Thyroid gland (tissue), 4 donors: ENCODE measurements around the gene PITPNC1. TPM values are rescaled to one million over a fixed set of nuclear protein-coding genes. Genes with fewer than 3 reads are reported as not detected.
A peak's percentile ranks its signal among the peaks of the same experiment; 100 is the strongest.

Experiments
- DNase-seq, 2 donors: peaks; one replicate each; pipeline ENCODE4 v3.0.0-alpha.2; 2019
- H3K27ac ChIP-seq, 3 donors: fragments of 200-600 bp; sonication (generic); 1 replicate in 2 of 3; 2 replicates in 1 of 3; pipeline ENCODE4 v1.5.1; 2016 to 2019; ENCODE audit warnings: mild to moderate bottlenecking in 1 of 3, moderate library complexity in 1 of 3
- H3K27me3 ChIP-seq: fragments of 200-600 bp; sonication (generic); one replicate; pipeline ENCODE4 v1.5.1; 2019
- H3K36me3 ChIP-seq, 2 donors: fragments of 200-600 bp; sonication (generic); one replicate each; pipeline ENCODE4 v1.5.1; 2016 to 2019
- H3K4me1 ChIP-seq, 2 donors: fragments of 200-600 bp; sonication (generic); one replicate each; pipeline ENCODE4 v1.5.1; 2017 to 2019
- H3K4me3 ChIP-seq, 3 donors: fragments of 200-600 bp; sonication (generic); replicated peaks in 1 of 3; 1 replicate in 2 of 3; 2 replicates in 1 of 3; pipeline ENCODE4 v1.5.1; 2016; ENCODE audit warnings: mild to moderate bottlenecking in 1 of 3
- H3K9me3 ChIP-seq: fragments of 200-600 bp; sonication (generic); one replicate; pipeline ENCODE4 v1.5.1; 2017
- POLR2A ChIP-seq, 2 donors: fragments of 450-650 bp; IDR thresholded peaks; one replicate each; pipeline ENCODE4 v1.6.1; 2017; ENCODE audit warnings: antibody characterized with exemption in 2 of 2, mild to moderate bottlenecking in 2 of 2, moderate library complexity in 1 of 2
- WGBS, 2 donors: methylation state at CpG; one replicate each; pipeline ENCODE4 v1.1.5; 2017; 5-methylcytosine and 5-hydroxymethylcytosine counted together
- intact Hi-C: fragments of 100-400 bp; cut with DNase I; formaldehyde crosslinking; loops from one replicate; pipeline ENCODE4 v1.15.1; 2023
- total RNA-seq, 4 donors: library from RNA; depleted of rRNA; stranded (reverse); fragments of >200 nt; gene quantifications; one replicate each; pipeline ENCODE4 v1.2.3, GENCODE V29; 2016
- TF ChIP-seq, protein P1 (sequence below), 6 experiments: fragments of 200-600 bp in 3 of 6; fragments of 450-650 bp in 3 of 6; sonication (generic) in 3 of 6; IDR thresholded peaks; one replicate each; pipeline ENCODE4 v1.5.1; 2016 to 2019; ENCODE audit warnings: antibody characterized with exemption in 6 of 6, mild to moderate bottlenecking in 2 of 6, inconsistent platforms in 1 of 6, moderate library complexity in 1 of 6

PITPNC1 gene
- total RNA-seq, 4 donors from 2014 or later = 3.6 to 14.2 (median 7.3) TPM

DNA sequence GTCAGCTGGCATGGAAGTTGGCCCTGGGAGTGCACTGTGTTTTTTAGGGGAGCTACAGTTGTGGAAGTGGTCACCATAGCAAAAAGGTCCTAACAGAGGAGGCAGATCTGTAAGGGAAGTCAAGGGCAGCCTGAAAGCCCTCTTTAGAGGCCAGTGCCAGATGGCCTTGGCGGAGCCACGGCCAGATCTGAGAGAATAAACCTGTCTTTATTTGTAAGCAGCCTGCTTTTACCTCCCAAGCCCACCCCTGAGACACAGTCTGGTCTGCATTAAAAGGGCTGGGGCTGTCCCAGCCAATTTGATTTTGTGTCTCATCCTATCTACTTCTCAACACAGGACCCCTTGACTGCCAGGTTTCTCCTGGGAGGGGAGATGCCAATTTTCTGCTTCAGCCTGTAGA is 289.6 kb downstream of the PITPNC1 start:
- intact Hi-C loops = no loop called here
- Histone ChIP-seq H3K4me1 (peaks cover 2 to 8% of the 10 kb centered on the region in 2 donors), H3K36me3 (no peaks in the 10 kb centered on the region), H3K9me3 (no peaks in the 10 kb centered on the region), H3K27ac (no peak overlapping the region), H3K27me3 (no peaks in the 10 kb centered on the region), H3K4me3 (no peak overlapping the region)
- DNase-seq = no peak
- WGBS, 2 donors = 75 to 92% methylated on average over 2 of the region's 2 CpGs
- TF ChIP-seq POLR2A (IDR thresholded peaks at IDR 0.05) = no peak
- TF ChIP-seq, protein P1, sequence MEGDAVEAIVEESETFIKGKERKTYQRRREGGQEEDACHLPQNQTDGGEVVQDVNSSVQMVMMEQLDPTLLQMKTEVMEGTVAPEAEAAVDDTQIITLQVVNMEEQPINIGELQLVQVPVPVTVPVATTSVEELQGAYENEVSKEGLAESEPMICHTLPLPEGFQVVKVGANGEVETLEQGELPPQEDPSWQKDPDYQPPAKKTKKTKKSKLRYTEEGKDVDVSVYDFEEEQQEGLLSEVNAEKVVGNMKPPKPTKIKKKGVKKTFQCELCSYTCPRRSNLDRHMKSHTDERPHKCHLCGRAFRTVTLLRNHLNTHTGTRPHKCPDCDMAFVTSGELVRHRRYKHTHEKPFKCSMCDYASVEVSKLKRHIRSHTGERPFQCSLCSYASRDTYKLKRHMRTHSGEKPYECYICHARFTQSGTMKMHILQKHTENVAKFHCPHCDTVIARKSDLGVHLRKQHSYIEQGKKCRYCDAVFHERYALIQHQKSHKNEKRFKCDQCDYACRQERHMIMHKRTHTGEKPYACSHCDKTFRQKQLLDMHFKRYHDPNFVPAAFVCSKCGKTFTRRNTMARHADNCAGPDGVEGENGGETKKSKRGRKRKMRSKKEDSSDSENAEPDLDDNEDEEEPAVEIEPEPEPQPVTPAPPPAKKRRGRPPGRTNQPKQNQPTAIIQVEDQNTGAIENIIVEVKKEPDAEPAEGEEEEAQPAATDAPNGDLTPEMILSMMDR (IDR thresholded peaks at IDR 0.05) = no peak

DNA sequence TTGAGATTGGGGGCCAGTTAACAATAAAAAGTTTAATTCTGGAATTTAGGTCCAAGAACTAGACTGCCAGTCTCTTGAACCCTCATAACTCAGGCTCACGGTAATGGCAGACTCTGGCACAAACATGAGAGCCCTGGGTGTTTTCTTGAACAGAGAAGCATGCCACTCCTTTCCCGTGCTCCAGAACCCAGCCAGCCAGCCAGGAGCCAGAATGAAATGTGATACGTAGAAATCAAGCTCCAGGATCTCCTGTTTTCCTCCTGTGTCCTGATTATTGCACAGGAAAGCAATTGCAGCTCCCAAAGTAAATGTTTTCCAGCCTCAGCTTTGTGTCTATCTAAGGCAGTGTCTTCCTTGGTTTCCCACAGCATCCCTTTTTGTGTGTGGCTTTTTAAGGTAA is 294.4 kb downstream of the PITPNC1 start:
- peak overlapping the region in 1 of 3 donors; percentile 28 for H3K27ac ChIP-seq
- H3K4me1 ChIP-seq = peaks cover 4 to 13% of the 10 kb centered on the region in 2 donors
- WGBS, 2 donors = 18 to 27% methylated on average over 3 of the region's 3 CpGs
- no peak overlapping the region for H3K4me3 ChIP-seq
- DNase-seq = peak in 1 of 2 donors; percentile 14
- H3K27me3 ChIP-seq = no peaks in the 10 kb centered on the region
- TF ChIP-seq, protein P1 (IDR thresholded peaks at IDR 0.05) = no peak
- TF ChIP-seq POLR2A (IDR thresholded peaks at IDR 0.05) = no peak
- no peaks in the 10 kb centered on the region for H3K36me3 ChIP-seq
- no peaks in the 10 kb centered on the region for H3K9me3 ChIP-seq
- intact Hi-C loops = no loop called here

- intact Hi-C loops = no loop called here
- DNase-seq = no peak
- WGBS, 2 donors = 88 to 91% methylated on average over 10 of the region's 10 CpGs
- TF ChIP-seq, protein P1 (IDR thresholded peaks at IDR 0.05) = no peak
- no peak for TF ChIP-seq POLR2A (IDR thresholded peaks at IDR 0.05)
- H3K4me1 ChIP-seq = peaks cover 4 to 23% of the 10 kb centered on the region in 2 donors
- H3K4me3 ChIP-seq = no peak overlapping the region
- no peaks in the 10 kb centered on the region for H3K27me3 ChIP-seq
- H3K27ac ChIP-seq = no peak overlapping the region
- H3K36me3 ChIP-seq = no peaks in the 10 kb centered on the region
- no peaks in the 10 kb centered on the region for H3K9me3 ChIP-seq
Observed at GRCh38 chr17:67672592-67673335, 295.7 kb downstream of the PITPNC1 start.

DNA sequence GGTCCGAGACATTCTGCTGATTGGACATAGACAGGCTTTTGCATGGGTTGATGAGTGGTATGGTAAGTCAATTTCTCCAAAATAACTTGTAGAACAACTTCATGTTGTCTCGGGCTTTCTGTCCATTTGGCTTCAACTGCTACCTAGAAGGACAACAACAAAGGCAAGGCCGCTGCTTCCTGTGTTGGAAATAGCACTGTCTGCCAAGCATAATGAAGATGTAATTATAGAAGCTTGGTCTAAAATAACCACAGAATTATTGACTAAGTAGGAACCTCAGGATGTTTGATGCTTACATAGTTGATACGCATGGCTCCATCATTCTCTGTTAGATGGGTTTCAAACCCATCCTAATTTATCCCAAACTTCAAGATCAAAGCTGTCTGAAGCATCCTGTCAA is 298.4 kb downstream of the PITPNC1 start:
- no peaks in the 10 kb centered on the region for H3K27me3 ChIP-seq
- no peak overlapping the region for H3K27ac ChIP-seq
- H3K36me3 ChIP-seq = no peaks in the 10 kb centered on the region
- intact Hi-C loops = no loop called here
- no peak for DNase-seq
- TF ChIP-seq, protein P1 (IDR thresholded peaks at IDR 0.05) = no peak
- no peak for TF ChIP-seq POLR2A (IDR thresholded peaks at IDR 0.05)
- peaks cover 4 to 23% of the 10 kb centered on the region in 2 donors for H3K4me1 ChIP-seq
- WGBS, 2 donors = 82 to 89% methylated on average over 4 of the region's 4 CpGs
- H3K9me3 ChIP-seq = no peaks in the 10 kb centered on the region
- no peak overlapping the region for H3K4me3 ChIP-seq

- 78 to 87% methylated on average over 4 of the region's 4 CpGs for WGBS, 2 donors
- Histone ChIP-seq H3K27me3 (no peaks in the 10 kb centered on the region), H3K4me1 (peaks cover 4 to 19% of the 10 kb centered on the region in 2 donors), H3K36me3 (no peaks in the 10 kb centered on the region), H3K27ac (peak overlapping the region in 1 of 3 donors; percentile 13), H3K4me3 (no peak overlapping the region), H3K9me3 (no peaks in the 10 kb centered on the region)
- no peak for DNase-seq
- no peak for TF ChIP-seq POLR2A (IDR thresholded peaks at IDR 0.05)
- TF ChIP-seq, protein P1 (IDR thresholded peaks at IDR 0.05) = no peak
- intact Hi-C loops = no loop called here
Observed at GRCh38 chr17:67676305-67676704, 299.2 kb downstream of the PITPNC1 start.
